ENCODE measurements around the gene THSD8. TPM values are rescaled to one million over a fixed set of nuclear protein-coding genes. Genes with fewer than 3 reads are reported as not detected.

Gene THSD8
- total RNA-seq, 6 donors from 2014 or later = 4.6 to 6.0 TPM; not detected in 4

DNA sequence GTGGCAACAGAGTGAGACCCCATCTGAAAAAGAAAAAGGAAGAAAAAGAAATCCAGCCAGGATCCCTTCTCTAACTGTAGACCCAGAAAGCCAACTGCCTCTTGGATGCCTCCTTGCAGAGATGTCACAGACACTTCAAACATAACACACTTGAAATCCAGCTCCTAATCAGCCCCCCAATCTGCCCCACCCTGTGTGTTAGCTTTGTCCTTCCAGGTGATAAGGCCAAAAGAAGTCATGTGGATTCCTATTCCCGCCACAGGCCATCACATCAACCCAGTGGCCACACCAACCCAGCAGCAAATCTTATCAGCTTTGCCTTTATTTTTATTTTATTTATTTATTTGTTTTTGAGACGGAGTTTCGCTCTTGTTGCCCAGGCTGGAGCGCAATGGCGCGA is 42.2 kb upstream of the THSD8 start:
- H3K9me3 ChIP-seq = no peaks in the 10 kb centered on the region
- 91 to 98% methylated on average over 6 of the region's 6 CpGs for WGBS, 2 donors
- no peak overlapping the region for H3K4me3 ChIP-seq
- H3K36me3 ChIP-seq = peaks cover 0 to 21% (median 9%) of the 10 kb centered on the region in 4 donors
- no peak overlapping the region for H3K27ac ChIP-seq
- ATAC-seq (ENCODE audit: low FRiP score in 2 of 2) (no peak), DNase-seq (no peak)
- no peaks in the 10 kb centered on the region for H3K27me3 ChIP-seq
- peaks cover 11 to 13% (median 12%) of the 10 kb centered on the region in 4 donors for H3K4me1 ChIP-seq
- no peak for TF ChIP-seq EP300 (IDR thresholded peaks at IDR 0.05)
- TF ChIP-seq, protein P1, sequence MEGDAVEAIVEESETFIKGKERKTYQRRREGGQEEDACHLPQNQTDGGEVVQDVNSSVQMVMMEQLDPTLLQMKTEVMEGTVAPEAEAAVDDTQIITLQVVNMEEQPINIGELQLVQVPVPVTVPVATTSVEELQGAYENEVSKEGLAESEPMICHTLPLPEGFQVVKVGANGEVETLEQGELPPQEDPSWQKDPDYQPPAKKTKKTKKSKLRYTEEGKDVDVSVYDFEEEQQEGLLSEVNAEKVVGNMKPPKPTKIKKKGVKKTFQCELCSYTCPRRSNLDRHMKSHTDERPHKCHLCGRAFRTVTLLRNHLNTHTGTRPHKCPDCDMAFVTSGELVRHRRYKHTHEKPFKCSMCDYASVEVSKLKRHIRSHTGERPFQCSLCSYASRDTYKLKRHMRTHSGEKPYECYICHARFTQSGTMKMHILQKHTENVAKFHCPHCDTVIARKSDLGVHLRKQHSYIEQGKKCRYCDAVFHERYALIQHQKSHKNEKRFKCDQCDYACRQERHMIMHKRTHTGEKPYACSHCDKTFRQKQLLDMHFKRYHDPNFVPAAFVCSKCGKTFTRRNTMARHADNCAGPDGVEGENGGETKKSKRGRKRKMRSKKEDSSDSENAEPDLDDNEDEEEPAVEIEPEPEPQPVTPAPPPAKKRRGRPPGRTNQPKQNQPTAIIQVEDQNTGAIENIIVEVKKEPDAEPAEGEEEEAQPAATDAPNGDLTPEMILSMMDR (IDR thresholded peaks at IDR 0.05) = no peak
- TF ChIP-seq POLR2AphosphoS5 (IDR thresholded peaks at IDR 0.05) = no peak
- TF ChIP-seq POLR2A (IDR thresholded peaks at IDR 0.05) = no peak

DNA sequence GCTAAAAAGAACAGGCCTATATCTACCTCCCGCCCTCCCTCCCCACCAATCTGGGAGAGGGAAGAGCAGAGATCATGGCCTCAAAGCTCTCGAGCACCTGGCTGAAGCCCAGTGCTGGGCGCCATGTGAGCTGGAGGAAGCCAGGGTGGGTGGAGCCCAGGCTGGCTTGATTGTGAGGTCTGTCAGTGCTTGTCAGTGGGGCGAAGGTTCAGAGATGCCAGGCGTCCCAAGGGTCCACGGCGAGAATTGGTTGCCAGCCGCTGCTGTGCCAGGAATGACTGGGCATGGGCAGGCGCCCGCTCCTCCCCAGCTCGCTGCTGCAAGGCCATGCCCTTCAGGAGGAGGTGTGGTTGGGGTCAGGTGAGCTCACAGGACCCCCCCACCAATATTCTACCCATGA is 38.8 kb upstream of the THSD8 start:
- no peak for ATAC-seq (ENCODE audit: low FRiP score in 2 of 2)

DNA sequence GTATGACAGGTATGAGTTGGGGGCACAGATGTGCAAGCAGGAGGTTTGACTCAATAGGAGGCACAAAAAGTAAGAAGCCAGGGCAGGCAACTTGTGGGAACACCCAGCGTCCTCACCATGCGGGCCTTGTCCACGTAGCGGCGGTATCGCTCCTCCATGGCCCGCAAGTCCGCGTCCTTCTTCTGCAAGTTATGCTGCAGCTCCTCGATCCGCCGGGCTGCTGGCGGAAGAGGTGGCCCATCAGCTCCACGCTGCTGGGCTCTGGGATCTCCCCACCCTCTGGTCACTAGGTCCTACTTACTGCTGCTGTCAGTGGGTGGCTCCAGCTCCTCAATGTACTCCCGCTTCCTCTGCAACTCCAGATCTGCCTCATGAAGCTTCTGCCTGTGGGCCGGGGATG is 37.2 kb upstream of the THSD8 start:
- H3K9me3 ChIP-seq = no peaks in the 10 kb centered on the region
- peaks cover 4 to 27% (median 13%) of the 10 kb centered on the region in 4 donors for H3K36me3 ChIP-seq
- TF ChIP-seq, protein P1 (IDR thresholded peaks at IDR 0.05) = no peak
- no peak for TF ChIP-seq POLR2A (IDR thresholded peaks at IDR 0.05)
- TF ChIP-seq EP300 (IDR thresholded peaks at IDR 0.05) = no peak
- TF ChIP-seq POLR2AphosphoS5 (IDR thresholded peaks at IDR 0.05) = no peak
- peaks cover 0 to 13% (median under 1%) of the 10 kb centered on the region in 4 donors for H3K4me1 ChIP-seq
- no peaks in the 10 kb centered on the region for H3K27me3 ChIP-seq
- H3K27ac ChIP-seq = no peak overlapping the region
- H3K4me3 ChIP-seq = no peak overlapping the region
- DNase-seq (no peak), ATAC-seq (ENCODE audit: low FRiP score in 2 of 2) (no peak)
- 92 to 94% methylated on average over 15 to 16 of the region's 16 CpGs for WGBS, 2 donors

More for the DNA sequence above, 38.8 kb upstream of the THSD8 start:
- H3K4me3 ChIP-seq = no peak overlapping the region
- H3K27me3 ChIP-seq = no peaks in the 10 kb centered on the region
- peaks cover 0 to 12% (median under 1%) of the 10 kb centered on the region in 4 donors for H3K4me1 ChIP-seq
- TF ChIP-seq POLR2AphosphoS5 (IDR thresholded peaks at IDR 0.05) (no peak), EP300 (IDR thresholded peaks at IDR 0.05) (no peak), POLR2A (IDR thresholded peaks at IDR 0.05) (no peak)
- TF ChIP-seq, protein P1 (IDR thresholded peaks at IDR 0.05) = no peak
- 85 to 95% methylated on average over 11 of the region's 11 CpGs for WGBS, 2 donors
- H3K9me3 ChIP-seq = no peaks in the 10 kb centered on the region
- H3K27ac ChIP-seq = no peak overlapping the region
- peak in 1 of 2 donors; percentile 65 for DNase-seq
- peaks cover 4 to 23% (median 13%) of the 10 kb centered on the region in 4 donors for H3K36me3 ChIP-seq

DNA sequence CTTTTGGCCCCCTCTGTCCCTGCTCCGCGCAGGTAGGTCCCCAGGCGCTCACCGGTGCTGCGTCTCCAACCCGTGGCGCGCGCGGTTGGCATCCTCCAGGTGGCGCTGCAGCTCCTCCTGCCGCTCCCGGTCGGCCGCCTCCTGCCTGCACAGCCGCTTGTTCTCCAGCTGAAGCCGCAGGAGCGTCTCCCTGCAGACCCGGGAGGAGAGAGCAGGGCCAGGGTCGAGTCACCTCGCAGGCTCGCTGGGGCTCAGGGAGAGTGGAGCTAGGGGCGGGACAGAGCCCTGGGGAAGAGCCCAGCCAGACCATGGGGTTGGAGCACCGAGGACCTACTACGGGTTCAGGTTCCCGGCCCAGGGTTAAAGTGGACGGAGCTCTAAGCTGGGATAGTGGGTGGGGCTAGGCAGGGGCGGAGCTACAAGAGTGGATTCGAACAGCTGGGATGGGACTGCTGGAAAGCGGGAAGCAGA is 35.8 kb upstream of the THSD8 start:
- TF ChIP-seq POLR2A (IDR thresholded peaks at IDR 0.05) = no peak
- TF ChIP-seq, protein P1 (IDR thresholded peaks at IDR 0.05) = peak; percentile 80 to 97 (median 91)
- no peak for TF ChIP-seq POLR2AphosphoS5 (IDR thresholded peaks at IDR 0.05)
- TF ChIP-seq EP300 (IDR thresholded peaks at IDR 0.05) = no peak
- peaks cover 0 to 19% (median 2%) of the 10 kb centered on the region in 4 donors for H3K4me1 ChIP-seq
- peaks cover 4 to 27% (median 15%) of the 10 kb centered on the region in 4 donors for H3K36me3 ChIP-seq
- ATAC-seq (ENCODE audit: low FRiP score in 2 of 2) = peak; percentile 76 to 96
- peak overlapping the region; percentile 28 to 50 (median 36) for H3K4me3 ChIP-seq
- no peaks in the 10 kb centered on the region for H3K27me3 ChIP-seq
- DNase-seq = peak; percentile 92 to 97
- H3K9me3 ChIP-seq = no peaks in the 10 kb centered on the region
- 2 to 57% methylated on average over 12 to 30 of the region's 30 CpGs for WGBS, 2 donors
- H3K27ac ChIP-seq = peak overlapping the region in 3 of 4 donors; percentile 31 to 58 (median 39)

DNA sequence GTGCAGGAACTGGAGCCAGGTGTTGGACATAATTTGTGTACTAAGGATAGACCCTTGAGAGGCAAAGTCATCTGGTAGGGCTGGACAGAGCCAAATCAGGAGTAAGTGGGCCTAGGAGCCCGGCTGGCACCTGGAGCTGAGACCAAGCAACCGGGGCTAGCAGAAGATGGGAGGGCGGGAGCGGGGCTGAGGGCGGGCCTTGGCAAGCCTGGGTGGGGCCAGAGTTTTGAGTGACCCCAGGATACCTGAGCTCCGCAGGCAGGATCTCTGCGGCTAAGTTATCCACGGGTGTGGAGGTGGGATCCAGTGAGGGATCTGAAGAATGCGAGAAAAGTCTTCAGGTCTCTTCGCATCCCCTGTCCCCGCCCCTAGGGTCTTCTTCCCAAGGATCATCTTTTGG is 34.7 kb upstream of the THSD8 start:
- Histone ChIP-seq H3K4me3 (no peak overlapping the region), H3K27me3 (no peaks in the 10 kb centered on the region), H3K9me3 (no peaks in the 10 kb centered on the region), H3K27ac (no peak overlapping the region), H3K36me3 (peaks cover 4 to 26% (median 16%) of the 10 kb centered on the region in 4 donors), H3K4me1 (peaks cover 0 to 19% (median 2%) of the 10 kb centered on the region in 4 donors)
- WGBS, 2 donors = 90 to 96% methylated on average over 8 to 11 of the region's 11 CpGs
- DNase-seq (peak in 1 of 2 donors; percentile 63), ATAC-seq (ENCODE audit: low FRiP score in 2 of 2) (no peak)
- no peak for TF ChIP-seq EP300 (IDR thresholded peaks at IDR 0.05)
- no peak for TF ChIP-seq POLR2A (IDR thresholded peaks at IDR 0.05)
- TF ChIP-seq, protein P1 (IDR thresholded peaks at IDR 0.05) = no peak
- TF ChIP-seq POLR2AphosphoS5 (IDR thresholded peaks at IDR 0.05) = no peak
